ENCODE results near the gene C16orf89.
"Not testable (repeated sequence)": the region's sequence is repeated elsewhere in the genome, so short reads cannot be mapped to it uniquely, and the experiment has no call there.

C16orf89 gene

DNA sequence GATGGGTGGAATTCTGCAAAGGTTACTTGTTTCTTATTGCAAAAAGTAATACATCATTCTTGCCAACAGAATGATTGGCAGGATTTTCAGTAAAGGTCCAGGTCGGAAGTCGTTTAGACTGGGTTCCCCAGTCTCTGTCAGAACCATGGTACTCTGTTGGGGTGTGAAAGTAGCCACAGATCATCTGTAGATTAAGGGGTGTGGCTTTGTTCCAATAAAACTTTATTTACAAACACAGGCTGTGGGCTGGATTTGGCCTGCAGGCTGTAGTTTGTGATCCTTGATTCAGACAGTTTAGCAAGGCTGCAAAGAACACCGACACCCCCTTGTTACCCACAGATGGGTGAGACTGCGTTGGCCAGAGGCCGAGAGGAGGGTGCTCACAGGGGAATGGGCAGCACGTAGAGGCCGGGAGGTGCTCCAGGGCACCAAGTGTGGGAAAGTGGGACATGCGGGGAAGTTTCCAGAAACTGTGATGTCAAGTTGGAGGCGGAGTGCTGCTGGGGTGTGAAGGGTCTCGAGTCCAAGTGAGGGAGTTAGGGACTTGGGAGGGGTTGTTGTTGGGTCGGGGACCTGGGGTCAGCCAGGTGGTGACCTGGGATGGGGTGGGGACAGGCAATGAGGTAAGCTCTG, 18.5 kb upstream of the C16orf89 start:
- DNase-seq: not testable (repeated sequence)

- not testable (repeated sequence) for DNase-seq
These were observed 17.9 kb upstream of the C16orf89 start for GRCh38 chr16:5083646-5084045.

DNA sequence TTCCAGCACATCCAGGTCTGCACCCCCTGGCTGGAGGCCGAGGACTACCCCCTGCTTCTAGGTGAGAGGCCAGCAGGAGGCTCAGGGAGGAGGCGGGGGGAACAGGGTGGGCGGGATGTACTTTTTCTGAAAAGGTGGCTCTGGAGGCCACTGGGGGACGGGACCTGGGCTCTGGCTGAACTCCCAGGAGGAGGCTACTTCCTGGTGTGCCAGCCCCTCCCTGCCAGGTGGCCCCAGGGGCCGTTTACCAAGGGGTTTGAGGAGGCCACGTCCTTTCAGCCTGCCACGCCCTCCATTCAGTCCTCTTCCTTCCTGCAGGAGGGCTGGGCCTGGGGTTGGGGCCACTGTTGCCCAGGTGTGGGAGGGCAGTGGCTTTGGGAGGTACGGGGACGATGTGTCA, 15.2 kb upstream of the C16orf89 start:
- DNase-seq: not testable (repeated sequence)

DNA sequence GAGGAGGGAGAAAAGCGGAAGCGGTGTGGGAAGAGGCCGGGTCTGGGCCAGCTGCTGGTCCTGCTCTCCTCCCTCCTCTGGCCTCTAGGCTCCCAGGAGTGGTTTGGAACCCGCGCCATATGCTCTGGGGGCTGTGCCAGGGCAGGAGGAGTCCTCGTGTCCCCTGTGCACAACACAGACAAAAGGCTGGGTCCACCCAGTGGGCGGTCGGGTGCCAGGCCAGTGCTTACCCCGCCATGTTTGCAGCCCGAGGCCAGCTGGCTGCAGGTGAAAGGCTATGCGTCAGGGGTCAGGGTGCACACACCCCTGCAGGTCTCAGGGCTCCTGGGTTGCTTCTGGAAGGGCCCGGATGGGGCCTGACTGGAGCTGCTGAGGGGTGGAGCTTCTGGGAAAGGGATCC, 14.7 kb upstream of the C16orf89 start:
- not testable (repeated sequence) for DNase-seq

- no peak for DNase-seq
These were observed 12.9 kb upstream of the C16orf89 start for GRCh38 chr16:5078626-5079025.

DNA sequence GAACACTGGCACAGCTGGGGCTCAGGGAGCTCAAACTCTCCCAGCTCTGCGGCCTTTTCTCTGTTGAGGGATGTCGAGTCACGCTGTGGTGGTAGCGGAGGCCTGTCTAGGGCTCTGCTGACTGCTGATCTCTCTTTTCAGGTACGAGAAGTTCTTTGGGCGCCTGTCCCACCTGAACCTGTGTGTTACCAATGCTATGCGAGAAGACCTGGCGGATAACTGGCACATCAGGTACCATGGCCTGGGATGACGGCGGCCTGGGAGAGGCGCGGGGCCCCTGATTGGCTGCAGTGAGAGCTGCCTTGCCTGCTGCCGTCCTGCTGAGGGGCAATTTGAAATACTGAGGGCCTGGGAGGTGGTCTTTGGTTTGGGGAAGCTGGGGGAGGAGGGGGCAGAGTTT, 11.5 kb upstream of the C16orf89 start:
- DNase-seq: no peak

GRCh38 chr16:5075637-5076036, 9.9 kb upstream of the C16orf89 start:
- DNase-seq: no peak

- not testable (repeated sequence) for DNase-seq
These were observed 8.0 kb upstream of the C16orf89 start for GRCh38 chr16:5073771-5074170.

- DNase-seq: no peak
These were observed 7.5 kb upstream of the C16orf89 start for GRCh38 chr16:5073279-5073629.

- DNase-seq: no peak
These were observed 6.8 kb upstream of the C16orf89 start for GRCh38 chr16:5072334-5073278.

DNA sequence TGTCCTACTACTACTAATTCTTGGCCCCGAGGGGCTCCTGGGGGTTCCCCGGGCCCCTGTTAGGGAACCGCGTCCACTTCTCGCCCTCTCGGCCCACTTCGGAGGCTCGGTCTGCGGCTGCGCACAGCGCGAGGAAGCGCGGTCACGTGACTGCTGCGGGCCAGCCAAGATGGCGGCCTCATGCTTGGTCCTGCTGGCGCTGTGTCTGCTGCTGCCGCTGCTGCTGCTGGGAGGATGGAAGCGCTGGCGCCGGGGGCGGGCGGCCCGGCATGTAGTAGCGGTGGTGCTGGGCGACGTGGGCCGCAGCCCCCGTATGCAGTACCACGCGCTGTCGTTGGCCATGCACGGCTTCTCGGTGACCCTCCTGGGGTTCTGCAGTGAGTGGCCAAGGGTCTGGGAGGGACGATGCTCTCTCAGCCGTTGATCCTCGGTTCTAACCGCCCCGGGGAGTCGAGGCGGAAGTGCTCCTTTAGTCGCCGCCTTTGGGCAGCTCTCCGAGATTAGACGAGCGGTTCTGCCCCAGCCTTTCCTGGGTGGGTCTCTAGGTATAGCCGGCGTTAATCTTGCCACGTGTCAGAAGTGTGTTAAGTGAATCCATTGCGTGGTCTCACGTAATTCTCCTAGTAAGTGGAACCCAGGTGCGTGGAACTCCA, 6.1 kb upstream of the C16orf89 start, which contains the start of gene ALG1:
Gene ALG1, plus strand, starts transcription at position 163 of the 653 bp plus-strand sequence. Its CDS starts 7 bp downstream, at position 170.
- DNase-seq: peak; percentile 24 to 33

DNA sequence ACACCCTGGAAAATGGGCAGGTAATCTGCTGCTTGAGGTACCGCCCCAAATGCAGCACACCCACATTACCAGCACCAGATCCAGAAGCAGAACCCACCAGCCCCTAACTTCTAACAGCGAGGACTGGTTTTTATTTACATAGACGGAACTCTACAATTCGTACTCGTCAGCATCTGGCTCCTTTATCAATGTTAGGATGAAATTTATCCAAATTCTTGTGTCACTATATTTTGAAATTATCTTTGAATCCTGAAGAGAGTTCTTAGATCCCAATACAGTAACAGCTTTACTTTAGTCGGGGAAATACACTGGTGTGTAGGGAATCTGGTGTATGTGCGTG, 5.6 kb upstream of the C16orf89 start:
- DNase-seq: no peak

DNA sequence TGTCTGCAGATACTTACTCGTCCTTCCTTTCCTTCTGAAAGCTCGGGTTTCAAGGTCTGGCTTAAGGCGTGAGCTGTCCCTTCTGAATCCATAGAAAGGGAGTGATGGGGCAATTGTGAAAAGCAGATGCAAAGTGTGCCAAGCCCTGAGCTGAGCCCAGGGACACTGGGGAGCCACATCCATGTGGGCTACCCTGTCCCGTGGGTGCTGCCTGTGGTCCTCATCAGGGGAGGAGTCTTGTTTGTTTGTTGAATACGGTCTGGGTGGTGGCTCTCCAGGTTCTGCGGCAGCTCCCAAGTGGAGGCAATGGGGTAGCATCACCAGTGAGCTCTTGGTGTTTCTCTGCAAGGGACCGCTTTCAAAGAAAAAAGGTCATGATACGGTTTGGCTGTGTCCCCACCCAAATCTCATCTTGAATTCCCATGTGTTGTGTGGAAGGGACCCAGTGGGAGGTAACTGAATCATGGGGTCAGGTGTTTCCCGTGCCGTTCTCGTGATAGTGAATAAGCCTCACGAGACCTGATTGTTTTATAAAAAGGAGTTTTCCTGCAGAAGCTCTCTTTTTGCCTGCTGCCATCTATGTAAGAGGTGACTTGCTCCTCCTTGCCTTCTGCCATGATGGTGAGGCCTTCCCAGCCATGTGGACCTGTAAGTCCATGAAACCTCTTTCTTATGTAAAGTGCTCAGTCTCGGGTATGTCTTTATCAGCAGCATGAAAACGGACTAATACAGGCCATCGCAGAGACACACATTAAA, 4.9 kb upstream of the C16orf89 start:
- no peak for DNase-seq

GRCh38 chr16:5069854-5070253, 4.1 kb upstream of the C16orf89 start:
- no peak for DNase-seq

- DNase-seq: no peak
These were observed 3.3 kb upstream of the C16orf89 start for GRCh38 chr16:5069048-5069447.

DNA sequence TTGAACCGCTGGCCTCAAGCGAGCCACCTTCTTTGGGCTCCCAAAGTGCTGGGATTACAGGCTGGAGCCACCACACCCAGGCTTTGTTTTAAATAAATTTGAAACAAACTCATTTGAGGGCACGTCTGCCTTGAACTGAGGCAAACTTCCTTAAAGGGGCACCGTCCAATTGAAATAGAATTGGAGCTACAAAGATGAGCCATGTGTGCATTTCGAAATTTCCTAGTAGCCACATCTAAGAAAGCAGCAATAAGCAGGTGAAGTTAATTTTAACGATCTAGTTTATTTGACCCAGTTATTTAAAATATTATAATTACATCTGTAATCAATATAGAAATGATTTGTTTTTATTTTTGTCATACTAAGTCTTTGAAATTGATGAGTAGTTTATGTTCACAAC, 755 bp upstream of the C16orf89 start:
- no peak for DNase-seq

- no peak for DNase-seq
These were observed 430 bp downstream of the C16orf89 start for GRCh38 chr16:5065326-5065725.

DNA sequence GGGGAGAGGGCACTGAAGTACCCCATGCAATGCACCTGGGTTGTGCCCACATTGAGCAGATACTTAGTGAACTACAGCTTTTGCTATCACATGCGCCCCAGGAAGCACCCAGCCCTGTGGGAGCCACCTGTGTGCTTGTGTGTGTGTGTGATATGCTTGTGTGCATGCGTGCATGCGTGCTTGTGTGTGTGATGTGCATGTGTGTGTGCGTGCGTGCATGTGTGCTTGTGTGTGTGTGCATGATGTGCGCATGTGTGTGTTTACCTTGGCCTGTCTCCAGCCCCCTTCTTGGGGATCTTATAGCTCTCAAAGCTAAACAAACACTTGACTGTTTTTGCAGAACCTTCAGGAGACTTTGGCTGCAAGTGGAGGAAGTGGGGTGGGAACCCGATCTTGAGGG, 841 bp downstream of the C16orf89 start:
- no peak for DNase-seq

GRCh38 chr16:5062790-5063765, 2.7 kb downstream of the C16orf89 start:
- peak in 1 of 2 experiments; percentile 7 for DNase-seq

DNA sequence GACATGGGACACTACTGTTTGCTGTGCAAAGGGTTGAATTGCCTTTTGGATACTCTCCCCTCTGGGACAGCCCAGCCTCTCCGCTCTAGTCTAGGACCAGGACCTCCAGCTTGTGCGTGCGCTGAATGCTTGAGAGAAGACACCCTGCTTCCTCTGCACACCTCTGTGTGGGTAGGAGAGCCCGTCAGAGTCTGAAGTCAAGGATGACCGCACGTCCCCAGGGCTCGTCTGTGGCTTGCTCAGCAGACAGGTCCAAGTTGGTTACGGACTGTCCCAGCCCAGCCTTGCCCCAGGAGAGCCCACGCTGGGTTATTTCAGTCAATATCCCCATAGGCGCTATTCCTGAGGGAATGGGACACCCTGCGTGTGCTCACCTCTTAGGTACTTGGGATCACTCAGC, 3.7 kb downstream of the C16orf89 start:
- no peak for DNase-seq

GRCh38 chr16:5060073-5060641, 5.6 kb downstream of the C16orf89 start:
- no peak for DNase-seq

Measured in Kasumi-1 (cell line).